ENCODE data around the gene MAPK9. TPM values are rescaled to one million over a fixed set of nuclear protein-coding genes. Genes with fewer than 3 reads are reported as not detected.

MAPK9 gene
- total RNA-seq, 1 experiment from 2014 or later = 98.2 TPM

DNA sequence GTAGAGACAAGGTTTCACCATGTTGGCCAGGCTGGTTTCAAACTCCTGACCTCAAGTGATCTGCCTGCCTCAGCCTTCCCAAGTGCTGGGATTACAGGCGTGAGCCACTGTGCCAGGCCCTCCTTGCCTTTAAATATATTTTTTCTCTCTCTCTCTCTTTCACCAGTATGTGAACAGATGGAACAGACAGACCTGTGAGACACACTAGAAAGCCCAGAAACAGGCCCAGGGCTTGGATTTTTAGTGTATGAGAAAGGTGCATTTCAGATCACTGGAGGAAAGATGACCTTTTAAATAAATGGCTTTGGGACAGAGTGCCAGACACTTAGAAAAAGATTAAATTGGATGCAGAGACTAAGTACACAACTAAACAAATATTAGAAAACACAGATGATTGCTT lies 86.0 kb downstream of the MAPK9 start:
- H3K27me3 ChIP-seq = peaks cover 4% of the 10 kb centered on the region; the same call in 1 of the 2 replicates
- no peak for DNase-seq
- no peak overlapping the region for H3K4me3 ChIP-seq
- peaks cover 2% of the 10 kb centered on the region; the same call in 1 of the 2 replicates for H3K9me3 ChIP-seq
- no peaks in the 10 kb centered on the region for H3K36me3 ChIP-seq

DNA sequence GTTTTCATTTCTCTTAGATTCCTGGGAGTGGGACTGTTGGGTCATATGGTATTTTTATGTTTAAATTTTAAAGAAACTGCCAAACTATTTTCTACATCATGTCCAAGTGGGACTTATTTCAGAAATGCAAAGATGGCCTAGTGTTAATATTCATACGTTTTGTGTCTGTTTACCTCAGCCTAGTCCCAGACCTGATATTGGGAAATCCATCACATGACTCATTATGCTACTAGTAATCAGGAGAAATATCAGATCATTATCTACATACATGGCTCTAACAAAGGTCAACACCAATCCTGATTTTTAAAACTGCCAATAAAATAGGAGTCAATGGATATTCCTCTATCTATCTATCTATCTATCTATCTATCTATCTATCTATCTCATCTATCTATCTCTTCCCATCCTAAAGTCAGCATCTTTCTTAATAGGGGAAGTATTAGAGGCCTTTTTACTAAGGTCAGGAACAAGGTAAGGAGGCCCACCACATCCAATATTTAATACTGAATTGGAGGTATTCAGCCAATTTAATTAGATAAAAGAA lies 87.5 kb downstream of the MAPK9 start:
- no peak for DNase-seq
- Histone ChIP-seq H3K36me3 (no peaks in the 10 kb centered on the region), H3K9me3 (no peaks in the 10 kb centered on the region), H3K27me3 (peaks cover 4% of the 10 kb centered on the region; the same call in 1 of the 2 replicates), H3K4me3 (no peak overlapping the region)

DNA sequence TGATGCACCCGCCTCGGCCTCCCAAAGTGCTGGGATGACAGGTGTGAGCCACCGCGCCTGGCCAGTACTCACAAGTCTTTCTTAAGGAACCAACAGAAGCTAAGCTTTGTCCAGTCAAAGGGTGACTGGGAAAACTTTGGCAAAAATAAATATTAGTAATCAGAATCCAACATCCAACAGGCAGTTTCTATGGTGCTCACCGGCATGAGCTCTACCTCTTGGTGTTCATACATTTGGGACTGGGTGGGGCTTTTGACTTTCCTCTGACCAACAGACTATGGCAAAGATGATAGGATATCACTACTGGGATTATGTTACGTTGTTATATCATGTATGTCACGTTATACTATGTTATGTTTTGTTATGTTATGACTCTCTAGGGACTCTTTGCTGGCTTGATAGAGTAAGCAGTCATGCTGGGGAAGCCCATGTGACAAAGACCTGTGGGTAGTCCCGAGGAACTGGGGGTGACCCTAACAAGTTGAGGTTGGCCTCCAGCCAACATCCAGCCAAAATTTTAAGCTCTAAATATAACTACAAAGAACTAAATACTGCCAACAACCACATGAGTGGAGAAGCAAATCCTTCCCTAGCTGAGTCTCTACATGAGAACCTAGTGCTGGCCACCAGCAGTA lies 88.8 kb downstream of the MAPK9 start:
- no peak for DNase-seq
- no peak overlapping the region for H3K4me3 ChIP-seq

DNA sequence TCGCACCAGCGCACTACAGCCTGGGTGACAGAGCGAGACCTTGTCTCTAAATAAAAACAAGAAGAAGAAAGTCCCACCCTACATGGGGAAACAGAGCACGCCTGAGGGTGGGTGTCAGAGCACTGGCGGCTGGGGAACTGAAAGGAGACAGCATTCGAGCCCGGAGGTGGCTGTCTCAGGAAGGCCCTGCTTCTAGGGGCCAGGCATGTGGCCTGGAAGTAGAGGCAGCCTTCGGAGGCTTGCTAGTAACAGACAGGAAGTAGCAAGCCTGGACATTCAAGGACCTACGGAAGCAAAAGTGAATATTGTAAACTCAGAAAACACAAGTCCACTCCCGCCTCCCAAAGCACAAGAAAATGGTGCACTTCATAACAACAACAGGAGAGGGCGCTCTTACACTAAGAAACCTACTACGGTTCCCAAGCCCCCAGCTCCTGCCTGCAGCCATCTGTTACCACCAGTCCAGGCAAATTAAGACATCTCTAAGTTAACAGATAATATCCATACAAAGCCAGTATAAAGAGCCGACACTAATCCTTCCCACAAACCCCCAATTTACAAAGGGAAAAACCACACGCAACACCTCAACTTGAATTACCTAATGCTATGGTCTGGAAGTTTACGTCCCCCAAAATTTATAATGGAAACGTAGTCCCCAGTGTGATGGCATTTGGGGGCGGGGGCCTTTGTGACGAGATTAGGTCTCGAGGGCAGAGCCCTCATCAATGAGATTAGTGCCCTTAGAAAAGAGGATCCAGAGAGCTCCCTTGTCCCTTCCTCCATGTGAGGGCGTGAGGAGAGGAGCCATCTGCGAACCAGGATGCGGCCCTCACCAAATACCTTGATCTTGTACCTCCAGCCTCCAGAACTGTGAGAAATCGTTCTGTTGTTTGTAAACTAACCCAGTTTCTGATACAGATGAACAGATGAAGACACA lies 90.6 kb downstream of the MAPK9 start:
- no peak for DNase-seq
- Histone ChIP-seq H3K27me3 (0 out of 2 replicates have a peak, but pooled peaks cover 2% of the 10 kb centered on the region), H3K36me3 (no peaks in the 10 kb centered on the region), H3K9me3 (no peaks in the 10 kb centered on the region), H3K4me3 (no peak overlapping the region)

More for the DNA sequence above, 88.8 kb downstream of the MAPK9 start:
- Histone ChIP-seq H3K9me3 (no peaks in the 10 kb centered on the region), H3K27me3 (0 out of 2 replicates have a peak, but pooled peaks cover 2% of the 10 kb centered on the region), H3K36me3 (no peaks in the 10 kb centered on the region)

DNA sequence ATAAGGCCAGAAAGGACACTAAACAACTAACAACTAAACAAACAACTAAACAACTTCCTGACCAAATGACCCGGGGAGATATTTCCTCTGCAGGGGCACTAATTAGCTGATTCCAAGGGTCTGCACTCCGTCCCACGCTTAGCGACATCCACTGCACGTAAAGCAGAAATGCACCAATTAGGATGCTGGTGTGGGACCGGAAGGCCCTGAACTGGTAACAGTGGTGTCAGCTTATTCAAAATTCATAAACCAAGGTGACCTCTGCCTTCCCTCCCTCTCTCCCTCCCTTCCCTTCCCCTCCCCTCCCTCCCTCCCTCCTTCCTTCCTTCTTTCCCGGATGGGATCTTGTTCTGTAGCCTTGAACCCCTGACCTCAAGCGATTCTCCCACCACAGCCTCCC lies 92.5 kb downstream of the MAPK9 start:
- no peaks in the 10 kb centered on the region for H3K36me3 ChIP-seq
- 0 out of 2 replicates have a peak, but pooled peaks cover 2% of the 10 kb centered on the region for H3K27me3 ChIP-seq
- H3K9me3 ChIP-seq = no peaks in the 10 kb centered on the region
- DNase-seq = no peak
- H3K4me3 ChIP-seq = no peak overlapping the region

DNA sequence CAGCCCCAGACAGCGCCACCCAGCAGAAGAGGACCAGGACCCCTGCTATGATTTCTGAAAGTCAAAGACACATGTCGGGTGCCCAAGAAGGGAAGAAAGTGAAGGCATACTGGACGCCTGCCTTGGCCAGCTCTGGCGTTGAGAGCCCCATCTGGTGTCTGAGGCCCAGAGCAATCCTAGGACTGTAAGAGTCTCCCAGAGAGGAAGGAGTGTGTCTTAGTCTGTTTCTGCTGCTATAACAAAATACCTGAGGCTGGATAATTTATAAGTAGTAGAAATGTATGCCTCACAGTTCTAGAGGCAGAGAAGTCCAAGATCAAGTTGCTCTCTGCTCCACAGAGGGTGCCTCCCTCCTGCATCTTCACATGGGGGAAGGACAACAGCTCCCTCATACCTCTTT lies 93.7 kb downstream of the MAPK9 start:
- Histone ChIP-seq H3K36me3 (no peaks in the 10 kb centered on the region), H3K27me3 (0 out of 2 replicates have a peak, but pooled peaks cover 2% of the 10 kb centered on the region), H3K4me3 (no peak overlapping the region), H3K9me3 (no peaks in the 10 kb centered on the region)
- DNase-seq = no peak

DNA sequence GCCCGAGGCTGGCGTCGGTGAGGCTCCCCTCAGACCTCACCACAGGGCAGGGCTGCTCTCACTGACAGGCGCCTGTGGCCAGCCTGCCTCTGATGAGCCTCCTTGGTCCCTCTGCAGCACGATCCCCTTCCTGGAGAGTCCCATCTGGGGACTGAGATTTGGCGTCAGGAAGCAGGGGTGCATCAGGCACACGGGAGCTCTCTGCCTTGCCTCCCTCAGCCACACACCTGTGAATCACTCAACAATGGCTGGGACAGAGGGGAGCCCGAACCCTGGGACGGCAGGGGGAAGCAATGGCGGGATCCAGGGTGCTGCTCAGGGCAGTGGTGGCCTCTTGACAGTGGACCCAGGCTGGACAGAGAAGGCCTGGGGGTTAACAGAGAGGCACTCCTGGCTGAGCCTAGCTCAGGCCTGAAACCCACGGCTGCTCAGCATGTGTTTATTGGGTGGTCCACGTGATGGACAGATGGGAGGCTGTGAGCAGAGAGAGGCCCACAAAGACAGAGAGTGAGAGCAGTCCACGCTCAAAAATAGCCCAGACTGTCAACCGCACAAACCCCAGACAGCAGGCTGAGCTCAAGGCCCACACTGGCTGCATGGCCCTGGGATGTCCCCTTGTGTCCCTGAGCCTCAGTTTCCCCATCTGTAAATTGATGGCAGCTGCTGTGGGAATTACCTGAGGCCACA lies 94.7 kb downstream of the MAPK9 start:
- Histone ChIP-seq H3K9me3 (no peaks in the 10 kb centered on the region), H3K36me3 (no peaks in the 10 kb centered on the region), H3K4me3 (no peak overlapping the region), H3K27me3 (0 out of 2 replicates have a peak, but pooled peaks cover 2% of the 10 kb centered on the region)
- no peak for DNase-seq

DNA sequence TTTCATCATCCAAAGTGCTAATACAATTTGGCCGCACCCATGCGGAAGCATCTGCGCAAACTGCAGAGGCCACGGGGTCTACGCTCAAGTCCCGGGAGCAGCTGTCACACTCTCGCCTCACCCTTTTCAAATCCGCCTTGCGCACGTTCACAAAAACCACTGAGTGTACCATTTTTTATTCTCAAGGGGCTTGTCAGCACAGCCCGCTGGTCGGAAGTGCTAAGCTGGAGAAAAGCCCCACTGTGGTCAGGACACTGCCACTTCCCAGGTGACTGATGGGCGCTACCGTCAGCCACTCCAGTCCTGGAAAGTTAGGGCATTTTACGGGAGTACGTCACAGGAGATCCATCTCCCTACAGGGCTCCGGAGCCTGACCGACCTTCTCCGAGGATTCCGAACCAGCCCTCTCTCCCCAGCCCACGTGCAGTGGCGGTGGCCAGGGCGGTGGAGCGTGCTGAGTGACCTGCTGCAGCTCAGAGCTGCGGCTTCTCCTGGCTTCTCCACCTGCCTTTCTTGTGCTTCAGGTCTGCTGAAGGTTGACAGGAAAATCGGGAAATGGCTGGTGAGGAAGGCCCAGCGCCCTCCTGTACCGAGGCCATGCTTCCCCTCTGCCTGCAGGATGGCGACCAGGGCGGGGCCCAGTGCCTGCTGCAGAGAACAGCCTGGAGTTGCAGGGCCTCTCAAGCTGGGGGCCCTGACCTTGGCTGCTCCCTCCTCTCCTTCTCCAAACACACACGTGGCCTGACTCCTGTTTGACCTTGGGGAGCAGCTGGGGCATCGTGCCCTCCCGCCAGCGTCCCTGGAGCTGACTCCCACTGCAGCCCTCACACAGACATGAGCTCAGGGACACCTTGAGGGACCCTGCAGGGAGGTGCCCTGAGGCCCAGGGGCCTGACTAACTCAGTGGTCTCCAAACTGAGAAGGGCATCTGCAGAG lies 97.2 kb downstream of the MAPK9 start:
- Histone ChIP-seq H3K36me3 (no peaks in the 10 kb centered on the region), H3K4me3 (no peak overlapping the region), H3K9me3 (no peaks in the 10 kb centered on the region), H3K27me3 (no peaks in the 10 kb centered on the region)
- DNase-seq = no peak

- H3K9me3 ChIP-seq = no peaks in the 10 kb centered on the region
- H3K4me3 ChIP-seq = no peak overlapping the region
- no peaks in the 10 kb centered on the region for H3K36me3 ChIP-seq
- no peaks in the 10 kb centered on the region; the same call in 1 of the 2 replicates for H3K27me3 ChIP-seq
- DNase-seq = no peak
Measured at GRCh38 chr5:180193749-180194375, 98.0 kb downstream of the MAPK9 start.

GRCh38 chr5:180191716-180192115 lies 100.2 kb downstream of the MAPK9 start:
- no peak overlapping the region for H3K4me3 ChIP-seq
- H3K27me3 ChIP-seq = peaks cover 2% of the 10 kb centered on the region; the same call in 1 of the 2 replicates
- H3K9me3 ChIP-seq = peaks cover 9% of the 10 kb centered on the region; the same call in 1 of the 2 replicates
- no peaks in the 10 kb centered on the region for H3K36me3 ChIP-seq
- no peak for DNase-seq

DNA sequence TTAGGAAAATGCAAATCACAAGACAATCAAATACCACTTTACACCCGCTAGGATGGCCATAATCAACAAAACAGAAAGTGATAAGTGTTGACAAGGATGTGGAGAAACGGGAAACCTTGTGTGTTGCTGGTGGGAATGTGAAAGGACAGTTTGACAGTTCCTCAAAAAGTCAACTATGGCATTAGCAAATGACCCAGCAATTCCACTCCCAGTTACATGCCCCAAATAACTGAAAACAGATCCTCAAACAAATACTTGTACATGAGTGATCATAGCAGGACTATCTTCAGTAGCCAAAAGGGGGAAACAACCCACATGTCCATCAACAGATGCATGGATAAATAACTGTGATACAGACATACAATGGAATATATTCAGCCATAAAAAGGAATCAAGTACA lies 104.1 kb downstream of the MAPK9 start:
- no peak overlapping the region for H3K4me3 ChIP-seq
- no peak for DNase-seq
- no peaks in the 10 kb centered on the region for H3K36me3 ChIP-seq
- H3K27me3 ChIP-seq = peaks cover 2% of the 10 kb centered on the region; the same call in 1 of the 2 replicates
- peaks cover 19% of the 10 kb centered on the region for H3K9me3 ChIP-seq

Other genes starting within 250 kb of the MAPK9 start
- gene RNF130, start 220.3 kb downstream of the MAPK9 start, total RNA-seq (2014; rRNA removed; shearing (Covaris generic); ENCODE audit: low replicate concordance) = 92.1 and 92.7 TPM in 2 replicates
- gene RASGEF1C, start 82.9 kb downstream of the MAPK9 start, total RNA-seq (2014; rRNA removed; shearing (Covaris generic); ENCODE audit: low replicate concordance) = not detected in 2 replicates
- 2.7 and 3.7 TPM in 2 replicates for gene GFPT2, start 61.3 kb upstream of the MAPK9 start, total RNA-seq (2014; rRNA removed; shearing (Covaris generic); ENCODE audit: low replicate concordance)
- 11.4 and 12.5 TPM in 2 replicates for gene CNOT6, start 202.3 kb upstream of the MAPK9 start, total RNA-seq (2014; rRNA removed; shearing (Covaris generic); ENCODE audit: low replicate concordance)

Measured in MG63 (cell line).